HG03175 (cell line): ENCODE data around the gene TRIP4.
"Not testable (repeated sequence)": the region's sequence is repeated elsewhere in the genome, so short reads cannot be mapped to it uniquely, and the experiment has no call there.

Source experiments
- ATAC-seq: cut with Tn5 transposase; IDR thresholded peaks from one replicate; pipeline ENCODE4 v1.9.1; 2021; ENCODE audit warnings: mild to moderate bottlenecking, moderate library complexity; ENCODE audit not compliant: unreplicated experiment

TRIP4 gene

GRCh38 chr15:64380130-64380870, 7.3 kb upstream of the TRIP4 start:
- not testable (repeated sequence) for ATAC-seq

- ATAC-seq, result peak; percentile 96
These were observed 6.5 kb upstream of the TRIP4 start, which contains the start of gene PCLAF for GRCh38 chr15:64381000-64381751. Gene PCLAF (minus strand): TSS chr15:64381441. CDS start chr15:64381371, 70 bp downstream.

GRCh38 chr15:64383760-64384159, 3.9 kb upstream of the TRIP4 start:
- ATAC-seq, result no peak

GRCh38 chr15:64386291-64386690, 1.3 kb upstream of the TRIP4 start:
- no peak for ATAC-seq

GRCh38 chr15:64389036-64389435, 1.4 kb downstream of the TRIP4 start:
- ATAC-seq, result no peak

- ATAC-seq, result not testable (repeated sequence)
These were observed 4.8 kb downstream of the TRIP4 start for GRCh38 chr15:64392471-64392870.

- ATAC-seq, result no peak
These were observed 9.2 kb downstream of the TRIP4 start for GRCh38 chr15:64396789-64397188.

- ATAC-seq, result no peak
These were observed 10.9 kb downstream of the TRIP4 start for GRCh38 chr15:64398575-64398974.

- ATAC-seq, result no peak
These were observed 12.9 kb downstream of the TRIP4 start for GRCh38 chr15:64400583-64400982.

- no peak for ATAC-seq
These were observed 24.6 kb downstream of the TRIP4 start for GRCh38 chr15:64412216-64412615.

GRCh38 chr15:64422697-64423096, 35.1 kb downstream of the TRIP4 start:
- ATAC-seq, result no peak

- ATAC-seq, result no peak
These were observed 36.3 kb downstream of the TRIP4 start for GRCh38 chr15:64423970-64424369.

GRCh38 chr15:64425221-64425620, 37.6 kb downstream of the TRIP4 start:
- no peak for ATAC-seq

GRCh38 chr15:64426845-64427465, 39.3 kb downstream of the TRIP4 start:
- no peak for ATAC-seq

- no peak for ATAC-seq
These were observed 41.8 kb downstream of the TRIP4 start for GRCh38 chr15:64429448-64429847.

- no peak for ATAC-seq
These were observed 42.5 kb downstream of the TRIP4 start for GRCh38 chr15:64430000-64430735.

- no peak for ATAC-seq
These were observed 50.3 kb downstream of the TRIP4 start for GRCh38 chr15:64437982-64438381.

- ATAC-seq, result no peak
These were observed 51.2 kb downstream of the TRIP4 start for GRCh38 chr15:64438653-64439447.

GRCh38 chr15:64441852-64442251, 54.2 kb downstream of the TRIP4 start:
- no peak for ATAC-seq

- ATAC-seq, result no peak
These were observed 55.4 kb downstream of the TRIP4 start for GRCh38 chr15:64443016-64443415.
